HEK293 (cell line): Measurements from ENCODE around the gene IFT172.
A peak's percentile ranks its signal among the peaks of the same experiment; 100 is the strongest.

Experiments used
- OSR2 ChIP-seq: fragments of 450-650 bp; formaldehyde crosslinking; IDR thresholded peaks from 2 replicates; pipeline ENCODE4 v1.5.1; 2016; ENCODE audit warnings: missing biosample characterization, missing genetic modification characterization
- SP2 ChIP-seq: fragments of 450-650 bp; formaldehyde crosslinking; IDR thresholded peaks from 2 replicates; pipeline ENCODE4 v1.5.1; 2016; ENCODE audit warnings: missing biosample characterization, missing genetic modification characterization
- SP7 ChIP-seq: fragments of 450-650 bp; formaldehyde crosslinking; IDR thresholded peaks from 2 replicates; pipeline ENCODE4 v1.5.1; 2016; ENCODE audit warnings: missing biosample characterization, missing genetic modification characterization
- ZBTB17 ChIP-seq: fragments of 450-650 bp; formaldehyde crosslinking; IDR thresholded peaks from 2 replicates; pipeline ENCODE4 v1.5.1; 2016; ENCODE audit warnings: missing biosample characterization, missing genetic modification characterization
- ZFHX2 ChIP-seq: fragments of 450-650 bp; formaldehyde crosslinking; conservative IDR thresholded peaks from 2 replicates; pipeline ENCODE4 v1.5.1; 2016; ENCODE audit warnings: missing biosample characterization, missing genetic modification characterization
- ZIC2 ChIP-seq: fragments of 450-650 bp; formaldehyde crosslinking; IDR thresholded peaks from 2 replicates; pipeline ENCODE4 v1.5.1; 2016; ENCODE audit warnings: missing biosample characterization, missing genetic modification characterization
- ZNF112 ChIP-seq: fragments of 450-650 bp; formaldehyde crosslinking; IDR thresholded peaks from 2 replicates; pipeline ENCODE4 v1.5.0; 2017; ENCODE audit warnings: missing biosample characterization, missing genetic modification characterization
- ZNF121 ChIP-seq: fragments of 450-650 bp; formaldehyde crosslinking; IDR thresholded peaks from 2 replicates; pipeline ENCODE4 v1.5.1; 2016; ENCODE audit warnings: missing biosample characterization, missing genetic modification characterization
- ZNF24 ChIP-seq: fragments of 450-650 bp; formaldehyde crosslinking; IDR thresholded peaks from 2 replicates; pipeline ENCODE4 v1.5.1; 2016; ENCODE audit warnings: missing biosample characterization, missing genetic modification characterization
- ZNF324 ChIP-seq: fragments of 450-650 bp; formaldehyde crosslinking; IDR thresholded peaks from 2 replicates; pipeline ENCODE4 v1.5.1; 2016; ENCODE audit warnings: missing biosample characterization, missing genetic modification characterization
- ZNF341 ChIP-seq: fragments of 450-650 bp; formaldehyde crosslinking; IDR thresholded peaks from 2 replicates; pipeline ENCODE4; 2016; ENCODE audit warnings: low read depth, missing biosample characterization, missing genetic modification characterization
- ZNF391 ChIP-seq: fragments of 450-650 bp; formaldehyde crosslinking; IDR thresholded peaks from 2 replicates; pipeline ENCODE4 v1.5.1; 2016; ENCODE audit warnings: low read depth, missing biosample characterization, missing genetic modification characterization, borderline replicate concordance
- ZNF433 ChIP-seq: fragments of 450-650 bp; formaldehyde crosslinking; IDR thresholded peaks from 2 replicates; pipeline ENCODE4 v1.5.1; 2016; ENCODE audit warnings: missing biosample characterization, missing genetic modification characterization, low read depth
- ZNF549 ChIP-seq: fragments of 450-650 bp; IDR thresholded peaks from 2 replicates; pipeline ENCODE4 v1.5.1; 2018; ENCODE audit warnings: missing biosample characterization, missing genetic modification characterization, mild to moderate bottlenecking, inconsistent platforms, moderate library complexity
- ZNF596 ChIP-seq: fragments of 450-650 bp; IDR thresholded peaks from 2 replicates; pipeline ENCODE4 v1.5.0; 2018; ENCODE audit warnings: missing biosample characterization, mild to moderate bottlenecking, missing genetic modification characterization, moderate library complexity
- ZNF600 ChIP-seq: fragments of 450-650 bp; formaldehyde crosslinking; IDR thresholded peaks from 2 replicates; pipeline ENCODE4 v1.5.1; 2016; ENCODE audit warnings: missing biosample characterization, missing genetic modification characterization
- ZNF660 ChIP-seq: fragments of 450-650 bp; IDR thresholded peaks from 2 replicates; pipeline ENCODE4 v1.5.1; 2018; ENCODE audit warnings: missing biosample characterization, mild to moderate bottlenecking, missing genetic modification characterization
- ZNF677 ChIP-seq: fragments of 450-650 bp; IDR thresholded peaks from 2 replicates; pipeline ENCODE4 v1.5.0; 2018; ENCODE audit warnings: missing biosample characterization, mild to moderate bottlenecking, missing genetic modification characterization, moderate library complexity
- ZNF791 ChIP-seq: fragments of 450-650 bp; formaldehyde crosslinking; IDR thresholded peaks from 2 replicates; pipeline ENCODE4 v1.5.1; 2016; ENCODE audit warnings: missing biosample characterization, missing genetic modification characterization
- ZXDB ChIP-seq: fragments of 450-650 bp; formaldehyde crosslinking; IDR thresholded peaks from 2 replicates; pipeline ENCODE4 v1.5.1; 2016; ENCODE audit warnings: missing biosample characterization, missing genetic modification characterization
- TF ChIP-seq, protein P1 (sequence below): fragments of 450-650 bp; formaldehyde crosslinking; IDR thresholded peaks from 2 replicates; pipeline ENCODE4 v1.5.1; 2016; ENCODE audit warnings: missing biosample characterization, missing genetic modification characterization
- TF ChIP-seq, protein P2 (sequence below): fragments of 450-650 bp; formaldehyde crosslinking; IDR thresholded peaks from 2 replicates; pipeline ENCODE4 v1.5.1; 2016; ENCODE audit warnings: missing biosample characterization, missing genetic modification characterization
- TF ChIP-seq, protein P3 (sequence below): fragments of 450-650 bp; formaldehyde crosslinking; optimal IDR thresholded peaks from 2 replicates; pipeline ENCODE3; 2016; ENCODE audit warnings: missing biosample characterization, mild to moderate bottlenecking, missing genetic modification characterization
- TF ChIP-seq, protein P4 (sequence below): fragments of 450-650 bp; formaldehyde crosslinking; IDR thresholded peaks from 2 replicates; pipeline ENCODE4 v1.5.1; 2016; ENCODE audit warnings: missing biosample characterization, missing genetic modification characterization
- TF ChIP-seq, protein P5 (sequence below): fragments of 450-650 bp; formaldehyde crosslinking; IDR thresholded peaks from 2 replicates; pipeline ENCODE4 v1.5.1; 2016; ENCODE audit warnings: missing biosample characterization, missing genetic modification characterization
- TF ChIP-seq, protein P6 (sequence below): fragments of 450-650 bp; formaldehyde crosslinking; IDR thresholded peaks from 2 replicates; pipeline ENCODE4 v1.5.1; 2016; ENCODE audit warnings: missing biosample characterization, missing genetic modification characterization

IFT172 gene

DNA sequence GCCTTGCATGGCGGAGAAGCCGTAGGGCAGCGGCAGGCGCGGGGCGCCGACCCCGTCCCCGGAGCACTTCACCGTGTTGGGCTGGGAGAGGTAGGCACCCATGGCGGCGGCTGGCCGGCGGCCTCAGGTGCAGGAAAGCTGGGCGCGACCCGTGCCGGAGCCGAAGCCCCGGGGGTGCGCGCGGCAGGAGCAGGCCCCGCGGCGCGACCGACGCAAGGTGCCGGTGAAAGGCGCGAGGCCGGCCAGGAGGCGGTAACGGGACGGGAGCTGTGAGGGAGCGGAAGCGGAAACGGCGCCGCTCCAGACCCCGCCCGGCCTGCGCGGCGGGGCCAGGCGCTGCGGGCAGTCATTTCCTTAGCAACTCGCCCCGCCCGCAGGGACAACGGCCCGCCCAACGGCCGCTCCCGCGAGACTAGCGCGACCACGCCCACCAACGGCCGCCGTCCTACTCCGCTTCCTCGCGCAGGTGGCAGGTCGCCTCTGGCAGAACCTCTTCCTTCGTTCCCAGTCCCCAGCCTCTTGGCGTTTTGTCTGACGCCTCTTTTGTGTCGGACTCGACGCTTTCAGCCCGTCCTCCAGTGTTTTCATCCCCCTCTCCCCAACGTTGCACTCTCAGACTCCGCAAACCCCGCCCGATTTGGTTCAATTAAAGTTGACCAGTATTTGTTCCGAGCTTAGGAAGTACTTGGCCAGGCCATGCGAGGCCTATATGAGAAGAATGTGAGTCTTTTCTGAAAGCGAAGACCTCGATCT, 80.0 kb downstream of the IFT172 start, which contains the start of gene PPM1G (continued):
- TF ChIP-seq, protein P1, sequence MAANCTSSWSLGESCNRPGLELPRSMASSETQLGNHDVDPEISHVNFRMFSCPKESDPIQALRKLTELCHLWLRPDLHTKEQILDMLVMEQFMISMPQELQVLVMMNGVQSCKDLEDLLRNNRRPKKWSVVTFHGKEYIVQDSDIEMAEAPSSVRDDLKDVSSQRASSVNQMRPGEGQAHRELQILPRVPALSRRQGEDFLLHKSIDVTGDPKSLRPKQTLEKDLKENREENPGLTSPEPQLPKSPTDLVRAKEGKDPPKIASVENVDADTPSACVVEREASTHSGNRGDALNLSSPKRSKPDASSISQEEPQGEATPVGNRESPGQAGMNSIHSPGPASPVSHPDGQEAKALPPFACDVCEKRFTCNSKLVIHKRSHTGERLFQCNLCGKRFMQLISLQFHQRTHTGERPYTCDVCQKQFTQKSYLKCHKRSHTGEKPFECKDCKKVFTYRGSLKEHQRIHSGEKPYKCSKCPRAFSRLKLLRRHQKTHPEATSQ (tag by site-specific recombination): 0 out of 2 replicates have a peak, but pooled peaks have one; percentile 65
- TF ChIP-seq, protein P2, sequence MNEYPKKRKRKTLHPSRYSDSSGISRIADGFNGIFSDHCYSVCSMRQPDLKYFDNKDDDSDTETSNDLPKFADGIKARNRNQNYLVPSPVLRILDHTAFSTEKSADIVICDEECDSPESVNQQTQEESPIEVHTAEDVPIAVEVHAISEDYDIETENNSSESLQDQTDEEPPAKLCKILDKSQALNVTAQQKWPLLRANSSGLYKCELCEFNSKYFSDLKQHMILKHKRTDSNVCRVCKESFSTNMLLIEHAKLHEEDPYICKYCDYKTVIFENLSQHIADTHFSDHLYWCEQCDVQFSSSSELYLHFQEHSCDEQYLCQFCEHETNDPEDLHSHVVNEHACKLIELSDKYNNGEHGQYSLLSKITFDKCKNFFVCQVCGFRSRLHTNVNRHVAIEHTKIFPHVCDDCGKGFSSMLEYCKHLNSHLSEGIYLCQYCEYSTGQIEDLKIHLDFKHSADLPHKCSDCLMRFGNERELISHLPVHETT (tag by site-specific recombination): no peak
- TF ChIP-seq ZNF549 (tag by site-specific recombination): no peak
- no peak for TF ChIP-seq ZNF341 (tag by site-specific recombination)
- TF ChIP-seq ZIC2 (tag by site-specific recombination): peak; percentile 50
- TF ChIP-seq ZFHX2: 0 out of 2 replicates have a peak, but pooled peaks have one; percentile 5
- TF ChIP-seq SP2 (tag by site-specific recombination): peak; percentile 89
- TF ChIP-seq ZNF596 (tag by site-specific recombination): no peak
- no peak for TF ChIP-seq ZNF791 (tag by site-specific recombination)
- peak; percentile 56; the same call in 1 of the 2 replicates for TF ChIP-seq ZNF324 (tag by site-specific recombination)
- peak; percentile 62; the same call in 1 of the 2 replicates for TF ChIP-seq SP7
- TF ChIP-seq ZNF391 (tag by site-specific recombination): no peak
- TF ChIP-seq ZBTB17: peak; percentile 81
- TF ChIP-seq, protein P3, sequence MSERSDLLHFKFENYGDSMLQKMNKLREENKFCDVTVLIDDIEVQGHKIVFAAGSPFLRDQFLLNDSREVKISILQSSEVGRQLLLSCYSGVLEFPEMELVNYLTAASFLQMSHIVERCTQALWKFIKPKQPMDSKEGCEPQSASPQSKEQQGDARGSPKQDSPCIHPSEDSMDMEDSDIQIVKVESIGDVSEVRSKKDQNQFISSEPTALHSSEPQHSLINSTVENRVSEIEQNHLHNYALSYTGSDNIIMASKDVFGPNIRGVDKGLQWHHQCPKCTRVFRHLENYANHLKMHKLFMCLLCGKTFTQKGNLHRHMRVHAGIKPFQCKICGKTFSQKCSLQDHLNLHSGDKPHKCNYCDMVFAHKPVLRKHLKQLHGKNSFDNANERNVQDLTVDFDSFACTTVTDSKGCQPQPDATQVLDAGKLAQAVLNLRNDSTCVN (tag by site-specific recombination): peak; percentile 84
- no peak for TF ChIP-seq ZNF677 (tag by site-specific recombination)
- no peak for TF ChIP-seq ZNF433 (tag by site-specific recombination)
- TF ChIP-seq ZNF112: no peak
- TF ChIP-seq, protein P4, sequence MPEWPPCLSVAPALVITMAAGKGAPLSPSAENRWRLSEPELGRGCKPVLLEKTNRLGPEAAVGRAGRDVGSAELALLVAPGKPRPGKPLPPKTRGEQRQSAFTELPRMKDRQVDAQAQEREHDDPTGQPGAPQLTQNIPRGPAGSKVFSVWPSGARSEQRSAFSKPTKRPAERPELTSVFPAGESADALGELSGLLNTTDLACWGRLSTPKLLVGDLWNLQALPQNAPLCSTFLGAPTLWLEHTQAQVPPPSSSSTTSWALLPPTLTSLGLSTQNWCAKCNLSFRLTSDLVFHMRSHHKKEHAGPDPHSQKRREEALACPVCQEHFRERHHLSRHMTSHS: no peak
- TF ChIP-seq, protein P5, sequence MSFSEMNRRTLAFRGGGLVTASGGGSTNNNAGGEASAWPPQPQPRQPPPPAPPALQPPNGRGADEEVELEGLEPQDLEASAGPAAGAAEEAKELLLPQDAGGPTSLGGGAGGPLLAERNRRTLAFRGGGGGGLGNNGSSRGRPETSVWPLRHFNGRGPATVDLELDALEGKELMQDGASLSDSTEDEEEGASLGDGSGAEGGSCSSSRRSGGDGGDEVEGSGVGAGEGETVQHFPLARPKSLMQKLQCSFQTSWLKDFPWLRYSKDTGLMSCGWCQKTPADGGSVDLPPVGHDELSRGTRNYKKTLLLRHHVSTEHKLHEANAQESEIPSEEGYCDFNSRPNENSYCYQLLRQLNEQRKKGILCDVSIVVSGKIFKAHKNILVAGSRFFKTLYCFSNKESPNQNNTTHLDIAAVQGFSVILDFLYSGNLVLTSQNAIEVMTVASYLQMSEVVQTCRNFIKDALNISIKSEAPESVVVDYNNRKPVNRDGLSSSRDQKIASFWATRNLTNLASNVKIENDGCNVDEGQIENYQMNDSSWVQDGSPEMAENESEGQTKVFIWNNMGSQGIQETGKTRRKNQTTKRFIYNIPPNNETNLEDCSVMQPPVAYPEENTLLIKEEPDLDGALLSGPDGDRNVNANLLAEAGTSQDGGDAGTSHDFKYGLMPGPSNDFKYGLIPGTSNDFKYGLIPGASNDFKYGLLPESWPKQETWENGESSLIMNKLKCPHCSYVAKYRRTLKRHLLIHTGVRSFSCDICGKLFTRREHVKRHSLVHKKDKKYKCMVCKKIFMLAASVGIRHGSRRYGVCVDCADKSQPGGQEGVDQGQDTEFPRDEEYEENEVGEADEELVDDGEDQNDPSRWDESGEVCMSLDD (tag by site-specific recombination): no peak
- 0 out of 2 replicates have a peak, but pooled peaks have one; percentile 4 for TF ChIP-seq OSR2
- TF ChIP-seq ZNF121 (tag by site-specific recombination): no peak
- TF ChIP-seq ZNF600: peak; percentile 80
- TF ChIP-seq ZNF660 (tag by site-specific recombination): peak; percentile 12; the same call in 1 of the 2 replicates
- TF ChIP-seq ZNF24 (tag by site-specific recombination): 0 out of 2 replicates have a peak, but pooled peaks have one; percentile 30
- peak; percentile 33; the same call in 1 of the 2 replicates for TF ChIP-seq ZXDB (tag by site-specific recombination)
- TF ChIP-seq, protein P6, sequence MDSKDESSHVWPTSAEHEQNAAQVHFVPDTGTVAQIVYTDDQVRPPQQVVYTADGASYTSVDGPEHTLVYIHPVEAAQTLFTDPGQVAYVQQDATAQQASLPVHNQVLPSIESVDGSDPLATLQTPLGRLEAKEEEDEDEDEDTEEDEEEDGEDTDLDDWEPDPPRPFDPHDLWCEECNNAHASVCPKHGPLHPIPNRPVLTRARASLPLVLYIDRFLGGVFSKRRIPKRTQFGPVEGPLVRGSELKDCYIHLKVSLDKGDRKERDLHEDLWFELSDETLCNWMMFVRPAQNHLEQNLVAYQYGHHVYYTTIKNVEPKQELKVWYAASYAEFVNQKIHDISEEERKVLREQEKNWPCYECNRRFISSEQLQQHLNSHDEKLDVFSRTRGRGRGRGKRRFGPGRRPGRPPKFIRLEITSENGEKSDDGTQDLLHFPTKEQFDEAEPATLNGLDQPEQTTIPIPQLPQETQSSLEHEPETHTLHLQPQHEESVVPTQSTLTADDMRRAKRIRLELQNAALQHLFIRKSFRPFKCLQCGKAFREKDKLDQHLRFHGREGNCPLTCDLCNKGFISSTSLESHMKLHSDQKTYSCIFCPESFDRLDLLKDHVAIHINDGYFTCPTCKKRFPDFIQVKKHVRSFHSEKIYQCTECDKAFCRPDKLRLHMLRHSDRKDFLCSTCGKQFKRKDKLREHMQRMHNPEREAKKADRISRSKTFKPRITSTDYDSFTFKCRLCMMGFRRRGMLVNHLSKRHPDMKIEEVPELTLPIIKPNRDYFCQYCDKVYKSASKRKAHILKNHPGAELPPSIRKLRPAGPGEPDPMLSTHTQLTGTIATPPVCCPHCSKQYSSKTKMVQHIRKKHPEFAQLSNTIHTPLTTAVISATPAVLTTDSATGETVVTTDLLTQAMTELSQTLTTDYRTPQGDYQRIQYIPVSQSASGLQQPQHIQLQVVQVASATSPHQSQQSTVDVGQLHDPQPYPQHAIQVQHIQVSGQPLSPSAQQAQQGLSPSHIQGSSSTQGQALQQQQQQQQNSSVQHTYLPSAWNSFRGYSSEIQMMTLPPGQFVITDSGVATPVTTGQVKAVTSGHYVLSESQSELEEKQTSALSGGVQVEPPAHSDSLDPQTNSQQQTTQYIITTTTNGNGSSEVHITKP (tag by site-specific recombination): peak; percentile 62
